ENCODE data around the gene LRCH1. TPM values are rescaled to one million over a fixed set of nuclear protein-coding genes. Genes with fewer than 3 reads are reported as not detected.
A peak's percentile ranks its signal among the peaks of the same experiment; 100 is the strongest.

Gene LRCH1
- total RNA-seq, 4 donors from 2014 or later, result 42.7 to 66.0 (median 53.1) TPM

DNA sequence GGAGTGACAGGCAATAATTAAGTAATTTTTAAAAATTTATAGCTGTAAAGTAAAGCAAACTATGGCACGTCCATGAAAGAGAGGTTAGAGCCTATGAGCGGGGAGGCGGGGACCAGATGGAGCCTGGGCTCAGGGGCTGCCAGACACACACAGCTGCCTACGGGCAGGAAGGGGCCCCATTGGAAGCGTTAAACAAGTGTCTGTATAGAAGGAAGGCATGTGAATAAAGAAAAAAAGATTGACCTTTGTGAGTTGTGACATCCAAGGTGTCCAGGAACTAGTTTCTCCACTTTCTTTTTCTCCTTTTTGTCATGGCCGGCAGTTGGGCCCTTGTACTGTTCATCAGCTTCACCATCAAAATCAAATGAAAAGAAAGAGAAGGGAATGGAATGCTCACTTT lies 56.8 kb downstream of the LRCH1 start:
- no peak overlapping the region for H3K4me3 ChIP-seq
- intact Hi-C loops (cut with DNase I), result no loop called here
- TF ChIP-seq POLR2A (IDR thresholded peaks at IDR 0.05; ENCODE audit: low read depth), result no peak
- no peak for TF ChIP-seq POLR2AphosphoS5 (IDR thresholded peaks at IDR 0.05)
- TF ChIP-seq, protein P1, sequence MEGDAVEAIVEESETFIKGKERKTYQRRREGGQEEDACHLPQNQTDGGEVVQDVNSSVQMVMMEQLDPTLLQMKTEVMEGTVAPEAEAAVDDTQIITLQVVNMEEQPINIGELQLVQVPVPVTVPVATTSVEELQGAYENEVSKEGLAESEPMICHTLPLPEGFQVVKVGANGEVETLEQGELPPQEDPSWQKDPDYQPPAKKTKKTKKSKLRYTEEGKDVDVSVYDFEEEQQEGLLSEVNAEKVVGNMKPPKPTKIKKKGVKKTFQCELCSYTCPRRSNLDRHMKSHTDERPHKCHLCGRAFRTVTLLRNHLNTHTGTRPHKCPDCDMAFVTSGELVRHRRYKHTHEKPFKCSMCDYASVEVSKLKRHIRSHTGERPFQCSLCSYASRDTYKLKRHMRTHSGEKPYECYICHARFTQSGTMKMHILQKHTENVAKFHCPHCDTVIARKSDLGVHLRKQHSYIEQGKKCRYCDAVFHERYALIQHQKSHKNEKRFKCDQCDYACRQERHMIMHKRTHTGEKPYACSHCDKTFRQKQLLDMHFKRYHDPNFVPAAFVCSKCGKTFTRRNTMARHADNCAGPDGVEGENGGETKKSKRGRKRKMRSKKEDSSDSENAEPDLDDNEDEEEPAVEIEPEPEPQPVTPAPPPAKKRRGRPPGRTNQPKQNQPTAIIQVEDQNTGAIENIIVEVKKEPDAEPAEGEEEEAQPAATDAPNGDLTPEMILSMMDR (IDR thresholded peaks at IDR 0.05), result no peak
- TF ChIP-seq EP300 (IDR thresholded peaks at IDR 0.05), result no peak
- H3K9me3 ChIP-seq, result no peaks in the 10 kb centered on the region
- no peaks in the 10 kb centered on the region for H3K27me3 ChIP-seq
- WGBS, result 90% methylated on average over 6 of the region's 6 CpGs
- peaks cover 50 to 74% (median 64%) of the 10 kb centered on the region in 4 donors for H3K4me1 ChIP-seq
- DNase-seq (ENCODE audit: extremely low spot score), result peak; percentile 24
- no peaks in the 10 kb centered on the region for H3K36me3 ChIP-seq
- peak overlapping the region; percentile 36 to 63 (median 44) for H3K27ac ChIP-seq (replicated peaks in 1 of 4)

GRCh38 chr13:46612267-46612666 lies 59.3 kb downstream of the LRCH1 start:
- Histone ChIP-seq H3K4me1 (peaks cover 45 to 74% (median 63%) of the 10 kb centered on the region in 4 donors), H3K4me3 (no peak overlapping the region), H3K9me3 (no peaks in the 10 kb centered on the region), H3K27me3 (no peaks in the 10 kb centered on the region), H3K36me3 (no peaks in the 10 kb centered on the region), H3K27ac (replicated peaks in 1 of 4) (no peak overlapping the region)
- DNase-seq (ENCODE audit: extremely low spot score), result no peak
- intact Hi-C loops (cut with DNase I), result no loop called here
- TF ChIP-seq, protein P1 (IDR thresholded peaks at IDR 0.05), result no peak
- TF ChIP-seq EP300 (IDR thresholded peaks at IDR 0.05), result no peak
- no peak for TF ChIP-seq POLR2AphosphoS5 (IDR thresholded peaks at IDR 0.05)
- no peak for TF ChIP-seq POLR2A (IDR thresholded peaks at IDR 0.05; ENCODE audit: low read depth)
- WGBS, result 77% methylated on average over 3 of the region's 3 CpGs

- Histone ChIP-seq H3K36me3 (no peaks in the 10 kb centered on the region), H3K27ac (replicated peaks in 1 of 4) (no peak overlapping the region), H3K9me3 (no peaks in the 10 kb centered on the region), H3K4me3 (no peak overlapping the region), H3K27me3 (no peaks in the 10 kb centered on the region), H3K4me1 (peaks cover 45 to 74% (median 62%) of the 10 kb centered on the region in 4 donors)
- no peak for TF ChIP-seq EP300 (IDR thresholded peaks at IDR 0.05)
- TF ChIP-seq POLR2A (IDR thresholded peaks at IDR 0.05; ENCODE audit: low read depth), result no peak
- no peak for TF ChIP-seq POLR2AphosphoS5 (IDR thresholded peaks at IDR 0.05)
- TF ChIP-seq, protein P1 (IDR thresholded peaks at IDR 0.05), result no peak
- DNase-seq (ENCODE audit: extremely low spot score), result no peak
- intact Hi-C loops (cut with DNase I), result no loop called here
- WGBS, result 91% methylated on average over 8 of the region's 8 CpGs
These were observed 60.6 kb downstream of the LRCH1 start for GRCh38 chr13:46613409-46614049.

GRCh38 chr13:46614582-46614981 lies 61.6 kb downstream of the LRCH1 start:
- no peaks in the 10 kb centered on the region for H3K9me3 ChIP-seq
- peaks cover 39 to 72% (median 60%) of the 10 kb centered on the region in 4 donors for H3K4me1 ChIP-seq
- H3K4me3 ChIP-seq, result no peak overlapping the region
- H3K36me3 ChIP-seq, result no peaks in the 10 kb centered on the region
- peak overlapping the region; percentile 77 to 84 (median 78) for H3K27ac ChIP-seq (replicated peaks in 1 of 4)
- no peak for TF ChIP-seq POLR2A (IDR thresholded peaks at IDR 0.05; ENCODE audit: low read depth)
- TF ChIP-seq POLR2AphosphoS5 (IDR thresholded peaks at IDR 0.05), result peak; percentile 12 to 75
- TF ChIP-seq, protein P1 (IDR thresholded peaks at IDR 0.05), result peak in 2 of 3 experiments; percentile 14 to 36
- TF ChIP-seq EP300 (IDR thresholded peaks at IDR 0.05), result no peak
- H3K27me3 ChIP-seq, result no peaks in the 10 kb centered on the region
- 29% methylated on average over 7 of the region's 7 CpGs for WGBS
- no peak for DNase-seq (ENCODE audit: extremely low spot score)
- intact Hi-C loops (cut with DNase I), result no loop called here

Measured in esophagus muscularis mucosa (tissue), 4 donors.